ENCODE results near the gene NCKAP5. TPM values are rescaled to one million over a fixed set of nuclear protein-coding genes. Genes with fewer than 3 reads are reported as not detected.

Gene NCKAP5
- total RNA-seq, 2 donors from 2014 or later: 0.78 to 2.6 TPM

GRCh38 chr2:133104871-133105270, 463.4 kb downstream of the NCKAP5 start:
- H3K4me1 ChIP-seq: no peaks in the 10 kb centered on the region
- ATAC-seq: no peak
- H3K27ac ChIP-seq: no peak overlapping the region
- no peak overlapping the region for H3K4me3 ChIP-seq
- no peak for TF ChIP-seq POLR2A (IDR thresholded peaks at IDR 0.05)
- TF ChIP-seq, protein P1, sequence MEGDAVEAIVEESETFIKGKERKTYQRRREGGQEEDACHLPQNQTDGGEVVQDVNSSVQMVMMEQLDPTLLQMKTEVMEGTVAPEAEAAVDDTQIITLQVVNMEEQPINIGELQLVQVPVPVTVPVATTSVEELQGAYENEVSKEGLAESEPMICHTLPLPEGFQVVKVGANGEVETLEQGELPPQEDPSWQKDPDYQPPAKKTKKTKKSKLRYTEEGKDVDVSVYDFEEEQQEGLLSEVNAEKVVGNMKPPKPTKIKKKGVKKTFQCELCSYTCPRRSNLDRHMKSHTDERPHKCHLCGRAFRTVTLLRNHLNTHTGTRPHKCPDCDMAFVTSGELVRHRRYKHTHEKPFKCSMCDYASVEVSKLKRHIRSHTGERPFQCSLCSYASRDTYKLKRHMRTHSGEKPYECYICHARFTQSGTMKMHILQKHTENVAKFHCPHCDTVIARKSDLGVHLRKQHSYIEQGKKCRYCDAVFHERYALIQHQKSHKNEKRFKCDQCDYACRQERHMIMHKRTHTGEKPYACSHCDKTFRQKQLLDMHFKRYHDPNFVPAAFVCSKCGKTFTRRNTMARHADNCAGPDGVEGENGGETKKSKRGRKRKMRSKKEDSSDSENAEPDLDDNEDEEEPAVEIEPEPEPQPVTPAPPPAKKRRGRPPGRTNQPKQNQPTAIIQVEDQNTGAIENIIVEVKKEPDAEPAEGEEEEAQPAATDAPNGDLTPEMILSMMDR (IDR thresholded peaks at IDR 0.05): no peak
- WGBS, 2 donors: 88% methylated on average over 2 of the region's 2 CpGs
- intact Hi-C loops (cut with DNase I): no loop called here
- H3K36me3 ChIP-seq (replicated peaks in 1 of 2; ENCODE audit: insufficient read depth in 1 of 2, low read depth in 2 of 2): no peaks in the 10 kb centered on the region
- DNase-seq: no peak
- H3K9me3 ChIP-seq: no peaks in the 10 kb centered on the region
- no peaks in the 10 kb centered on the region for H3K27me3 ChIP-seq

DNA sequence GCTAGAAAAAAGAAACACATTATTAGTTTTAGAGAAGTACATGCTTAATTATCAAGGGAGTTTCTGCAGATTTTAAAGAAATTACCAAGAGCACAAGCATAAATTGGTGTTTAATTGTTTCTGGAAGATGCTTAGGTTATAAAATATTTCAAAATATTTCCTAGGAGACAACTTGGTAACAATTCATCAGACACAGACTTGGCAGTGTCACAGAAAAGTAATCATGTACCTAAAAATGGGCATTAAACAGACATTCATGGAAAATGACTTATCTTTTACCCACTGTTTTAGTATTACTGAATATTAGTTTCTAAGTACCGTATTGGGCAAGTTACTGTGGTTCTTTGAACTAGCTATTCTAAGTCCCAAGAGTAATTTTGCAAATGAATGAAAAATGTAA, 469.5 kb downstream of the NCKAP5 start:
- 83 to 94% methylated on average over 1 of the region's 1 CpG for WGBS, 2 donors
- no peak for DNase-seq

GRCh38 chr2:133097666-133098065, 470.6 kb downstream of the NCKAP5 start:
- intact Hi-C loops (cut with DNase I): no loop called here
- Histone ChIP-seq H3K4me1 (no peaks in the 10 kb centered on the region), H3K4me3 (no peak overlapping the region), H3K27ac (no peak overlapping the region), H3K27me3 (no peaks in the 10 kb centered on the region), H3K9me3 (no peaks in the 10 kb centered on the region), H3K36me3 (replicated peaks in 1 of 2; ENCODE audit: insufficient read depth in 1 of 2, low read depth in 2 of 2) (no peaks in the 10 kb centered on the region)
- DNase-seq (no peak), ATAC-seq (no peak)
- WGBS, 2 donors: 72 to 77% methylated on average over 3 of the region's 3 CpGs
- TF ChIP-seq POLR2A (IDR thresholded peaks at IDR 0.05): no peak
- TF ChIP-seq, protein P1 (IDR thresholded peaks at IDR 0.05): no peak

More for the DNA sequence above, 469.5 kb downstream of the NCKAP5 start:
- H3K4me1 ChIP-seq: no peaks in the 10 kb centered on the region
- H3K36me3 ChIP-seq (replicated peaks in 1 of 2; ENCODE audit: insufficient read depth in 1 of 2, low read depth in 2 of 2): no peaks in the 10 kb centered on the region
- H3K9me3 ChIP-seq: no peaks in the 10 kb centered on the region
- ATAC-seq: no peak
- H3K4me3 ChIP-seq: no peak overlapping the region
- intact Hi-C loops (cut with DNase I): no loop called here
- TF ChIP-seq, protein P1 (IDR thresholded peaks at IDR 0.05): no peak
- TF ChIP-seq POLR2A (IDR thresholded peaks at IDR 0.05): no peak
- no peaks in the 10 kb centered on the region for H3K27me3 ChIP-seq
- no peak overlapping the region for H3K27ac ChIP-seq

GRCh38 chr2:133092571-133092970, 475.7 kb downstream of the NCKAP5 start:
- DNase-seq: no peak
- H3K36me3 ChIP-seq (replicated peaks in 1 of 2; ENCODE audit: insufficient read depth in 1 of 2, low read depth in 2 of 2): no peaks in the 10 kb centered on the region
- H3K27ac ChIP-seq: no peak overlapping the region
- 68 to 74% methylated on average over 3 of the region's 3 CpGs for WGBS, 2 donors
- no peak for ATAC-seq
- no peaks in the 10 kb centered on the region for H3K9me3 ChIP-seq
- no peak for TF ChIP-seq POLR2A (IDR thresholded peaks at IDR 0.05)
- TF ChIP-seq, protein P1 (IDR thresholded peaks at IDR 0.05): no peak
- H3K4me1 ChIP-seq: no peaks in the 10 kb centered on the region
- H3K4me3 ChIP-seq: no peak overlapping the region
- no peaks in the 10 kb centered on the region for H3K27me3 ChIP-seq
- intact Hi-C loops (cut with DNase I): no loop called here

DNA sequence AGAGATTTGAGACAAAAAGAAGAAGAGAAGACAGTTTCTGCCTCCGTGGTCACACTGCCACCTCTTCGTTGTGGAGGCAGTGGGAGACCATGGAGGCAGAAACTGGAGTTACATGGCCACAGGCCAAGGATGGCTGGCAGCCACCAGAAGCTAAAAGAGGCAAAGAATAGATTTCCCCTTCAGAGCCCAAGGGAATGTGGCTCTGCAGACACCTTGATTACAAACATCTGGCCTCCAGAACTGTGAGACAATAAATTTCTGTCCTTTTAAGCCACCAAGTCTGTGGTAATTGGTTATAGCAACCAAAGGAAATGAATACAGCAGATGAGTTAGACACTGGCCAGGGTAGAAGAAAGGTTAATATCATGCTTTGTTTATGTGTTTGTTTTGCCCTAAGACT, 477.9 kb downstream of the NCKAP5 start:
- TF ChIP-seq, protein P1 (IDR thresholded peaks at IDR 0.05): no peak
- no peak for TF ChIP-seq POLR2A (IDR thresholded peaks at IDR 0.05)
- 68 to 74% methylated on average over 2 of the region's 2 CpGs for WGBS, 2 donors
- H3K4me3 ChIP-seq: no peak overlapping the region
- no peaks in the 10 kb centered on the region for H3K27me3 ChIP-seq
- no peak for ATAC-seq
- intact Hi-C loops (cut with DNase I): no loop called here
- H3K27ac ChIP-seq: no peak overlapping the region
- no peaks in the 10 kb centered on the region for H3K4me1 ChIP-seq
- no peaks in the 10 kb centered on the region for H3K36me3 ChIP-seq (replicated peaks in 1 of 2; ENCODE audit: insufficient read depth in 1 of 2, low read depth in 2 of 2)
- no peaks in the 10 kb centered on the region for H3K9me3 ChIP-seq
- DNase-seq: no peak
